Upper lobe of right lung (tissue), 1 donor: ENCODE results near the gene KDM1A. TPM values are rescaled to one million over a fixed set of nuclear protein-coding genes. Genes with fewer than 3 reads are reported as not detected.

Experiments used
- ATAC-seq: fragments of 200-7000 bp; cut with Tn5 transposase; one replicate; pipeline ENCODE4 v1.9.1; 2020; ENCODE audit warnings: mild to moderate bottlenecking, moderate library complexity
- DNase-seq: peaks from one replicate; pipeline ENCODE4 v3.0.0-alpha.2; 2020
- H3K27ac ChIP-seq: fragments of 200-600 bp; one replicate; pipeline ENCODE4 v1.8.0; 2022
- H3K27me3 ChIP-seq: fragments of 200-600 bp; one replicate; pipeline ENCODE4 v1.8.0; 2022; ENCODE audit warnings: mild to moderate bottlenecking
- H3K36me3 ChIP-seq: fragments of 200-600 bp; one replicate; pipeline ENCODE4 v1.8.0; 2022
- H3K4me1 ChIP-seq: fragments of 200-600 bp; one replicate; pipeline ENCODE4 v1.8.0; 2022
- H3K4me3 ChIP-seq: fragments of 200-600 bp; one replicate; pipeline ENCODE4 v1.8.0; 2022; ENCODE audit warnings: mild to moderate bottlenecking
- H3K9me3 ChIP-seq: fragments of 200-600 bp; one replicate; pipeline ENCODE4 v1.8.0; 2022
- CTCF ChIP-seq: fragments of 200-600 bp; IDR thresholded peaks from one replicate; pipeline ENCODE4 v1.8.0; 2022; ENCODE audit warnings: antibody characterized with exemption
- intact Hi-C: fragments of 100-400 bp; cut with DNase I; formaldehyde crosslinking; loops from one replicate; pipeline ENCODE4 v1.11.0; 2022
- total RNA-seq: library from RNA; stranded (reverse); fragmentation: NEBNext Ultra II Directional; extraction: Animal tissue kit (Norgen Biotek cat#: 25700); gene quantifications from one replicate; pipeline ENCODE4 v1.2.1, GENCODE V29; 2021
- donor health status: DM: no; HTN: yes; CAD: no; lungs with severe emphysema.

Gene KDM1A
- total RNA-seq, 1 donor from 2014 or later: 35.8 TPM

GRCh38 chr1:23124259-23125026 lies 105.2 kb downstream of the KDM1A start:
- DNase-seq (no peak), ATAC-seq (no peak)
- H3K27ac ChIP-seq: no peak overlapping the region
- TF ChIP-seq CTCF: no peak
- H3K27me3 ChIP-seq: no peaks in the 10 kb centered on the region
- peaks cover 21% of the 10 kb centered on the region for H3K4me1 ChIP-seq
- no peaks in the 10 kb centered on the region for H3K36me3 ChIP-seq
- no peak overlapping the region for H3K4me3 ChIP-seq
- no peaks in the 10 kb centered on the region for H3K9me3 ChIP-seq
- intact Hi-C loops: no loop called here

GRCh38 chr1:23125489-23125888 lies 106.2 kb downstream of the KDM1A start:
- Histone ChIP-seq H3K27me3 (no peaks in the 10 kb centered on the region), H3K27ac (no peak overlapping the region), H3K4me1 (peaks cover 17% of the 10 kb centered on the region), H3K9me3 (no peaks in the 10 kb centered on the region), H3K36me3 (no peaks in the 10 kb centered on the region), H3K4me3 (no peak overlapping the region)
- no peak for TF ChIP-seq CTCF
- ATAC-seq (no peak), DNase-seq (no peak)
- intact Hi-C loops: no loop called here

- ATAC-seq: no peak
- intact Hi-C loops: no loop called here
- no peak for TF ChIP-seq CTCF
- H3K9me3 ChIP-seq: no peaks in the 10 kb centered on the region
- H3K4me3 ChIP-seq: no peak overlapping the region
- no peaks in the 10 kb centered on the region for H3K36me3 ChIP-seq
- H3K27me3 ChIP-seq: no peaks in the 10 kb centered on the region
- H3K4me1 ChIP-seq: peaks cover 17% of the 10 kb centered on the region
- DNase-seq: no peak
- H3K27ac ChIP-seq: no peak overlapping the region
These were observed 106.9 kb downstream of the KDM1A start for GRCh38 chr1:23126200-23126599.

GRCh38 chr1:23126801-23127200 lies 107.5 kb downstream of the KDM1A start:
- no peak for DNase-seq

GRCh38 chr1:23129846-23130245 lies 110.6 kb downstream of the KDM1A start:
- intact Hi-C loops: no loop called here
- TF ChIP-seq CTCF: no peak
- no peaks in the 10 kb centered on the region for H3K9me3 ChIP-seq
- DNase-seq: no peak
- no peaks in the 10 kb centered on the region for H3K36me3 ChIP-seq
- no peaks in the 10 kb centered on the region for H3K27me3 ChIP-seq
- no peaks in the 10 kb centered on the region for H3K4me1 ChIP-seq
- no peak overlapping the region for H3K4me3 ChIP-seq
- H3K27ac ChIP-seq: no peak overlapping the region
- no peak for ATAC-seq

More at GRCh38 chr1:23126801-23127200, 107.5 kb downstream of the KDM1A start:
- Histone ChIP-seq H3K36me3 (no peaks in the 10 kb centered on the region), H3K27ac (no peak overlapping the region), H3K4me1 (peaks cover 17% of the 10 kb centered on the region), H3K9me3 (no peaks in the 10 kb centered on the region), H3K27me3 (no peaks in the 10 kb centered on the region), H3K4me3 (no peak overlapping the region)
- intact Hi-C loops: no loop called here
- ATAC-seq: no peak
- TF ChIP-seq CTCF: no peak
